Measurements from ENCODE around the gene DMTF1.

The DMTF1 gene

GRCh38 chr7:87188930-87189329 is 36.7 kb downstream of the DMTF1 start:
- Histone ChIP-seq H3K4me3 (ENCODE audit: insufficient read depth in 1 of 2, low read depth in 1 of 2, low read length in 2 of 2) (no peak overlapping the region), H3K4me1 (ENCODE audit: control insufficient read depth, insufficient read depth, low read depth, low read length) (no peaks in the 10 kb centered on the region), H4K91ac (ENCODE audit: low read length) (no peak overlapping the region), H3K4me2 (ENCODE audit: low read length, poor library complexity, severe bottlenecking) (no peak overlapping the region), H3K27me3 (ENCODE audit: control insufficient read depth in 1 of 2, insufficient read depth in 1 of 2, low read length in 2 of 2) (no peaks in the 10 kb centered on the region), H3K14ac (ENCODE audit: low read length in 2 of 2) (no peak overlapping the region), H2BK120ac (ENCODE audit: low read depth, low read length) (no peak overlapping the region), H3K9me3 (ENCODE audit: control insufficient read depth, low read length) (no peaks in the 10 kb centered on the region), H2BK5ac (ENCODE audit: low read depth, low read length, poor library complexity, severe bottlenecking) (no peak overlapping the region), H2BK12ac (ENCODE audit: low read length in 2 of 2) (no peak overlapping the region), H2AK5ac (ENCODE audit: low read length, severe bottlenecking) (no peak overlapping the region), H3K27ac (ENCODE audit: low read length, poor library complexity, severe bottlenecking) (no peak overlapping the region), H2AFZ (ENCODE audit: low read depth, low read length) (no peak overlapping the region), H3K36me3 (ENCODE audit: control insufficient read depth in 1 of 2, insufficient read depth in 2 of 2, low read depth in 1 of 2, low read length in 2 of 2) (peaks cover 16 to 100% of the 10 kb centered on the region in 2 experiments), H4K8ac (ENCODE audit: low read length) (no peak overlapping the region), H3K18ac (ENCODE audit: low read depth in 1 of 2, low read length in 2 of 2) (no peak overlapping the region), H3K9ac (ENCODE audit: low read length) (no peak overlapping the region), H3K79me1 (replicated peaks; ENCODE audit: low read length, poor library complexity, severe bottlenecking) (peaks cover 11% of the 10 kb centered on the region), H2BK15ac (ENCODE audit: low read depth, poor library complexity, severe bottlenecking) (no peak overlapping the region), H3K23ac (ENCODE audit: low read length in 2 of 2) (no peak overlapping the region), H3K4ac (ENCODE audit: low read depth in 1 of 2, low read length in 2 of 2) (no peak overlapping the region)
- no peak for DNase-seq
- 100% methylated on average over 2 of the region's 2 CpGs for WGBS

GRCh38 chr7:87190783-87191182 is 38.5 kb downstream of the DMTF1 start:
- Histone ChIP-seq H3K27me3 (ENCODE audit: control insufficient read depth in 1 of 2, insufficient read depth in 1 of 2, low read length in 2 of 2) (no peaks in the 10 kb centered on the region), H2AK5ac (ENCODE audit: low read length, severe bottlenecking) (no peak overlapping the region), H4K91ac (ENCODE audit: low read length) (no peak overlapping the region), H3K14ac (ENCODE audit: low read length in 2 of 2) (no peak overlapping the region), H4K8ac (ENCODE audit: low read length) (no peak overlapping the region), H3K79me1 (replicated peaks; ENCODE audit: low read length, poor library complexity, severe bottlenecking) (peaks cover 8% of the 10 kb centered on the region), H3K23ac (ENCODE audit: low read length in 2 of 2) (no peak overlapping the region), H3K4me2 (ENCODE audit: low read length, poor library complexity, severe bottlenecking) (no peak overlapping the region), H3K27ac (ENCODE audit: low read length, poor library complexity, severe bottlenecking) (no peak overlapping the region), H3K4me3 (ENCODE audit: insufficient read depth in 1 of 2, low read depth in 1 of 2, low read length in 2 of 2) (no peak overlapping the region), H3K9ac (ENCODE audit: low read length) (no peak overlapping the region), H3K36me3 (ENCODE audit: control insufficient read depth in 1 of 2, insufficient read depth in 2 of 2, low read depth in 1 of 2, low read length in 2 of 2) (peaks cover 10 to 100% of the 10 kb centered on the region in 2 experiments), H3K9me3 (ENCODE audit: control insufficient read depth, low read length) (no peaks in the 10 kb centered on the region), H3K4ac (ENCODE audit: low read depth in 1 of 2, low read length in 2 of 2) (no peak overlapping the region), H2BK15ac (ENCODE audit: low read depth, poor library complexity, severe bottlenecking) (no peak overlapping the region), H3K4me1 (ENCODE audit: control insufficient read depth, insufficient read depth, low read depth, low read length) (no peaks in the 10 kb centered on the region), H2BK120ac (ENCODE audit: low read depth, low read length) (no peak overlapping the region), H2AFZ (ENCODE audit: low read depth, low read length) (no peak overlapping the region), H2BK12ac (ENCODE audit: low read length in 2 of 2) (no peak overlapping the region), H3K18ac (ENCODE audit: low read depth in 1 of 2, low read length in 2 of 2) (no peak overlapping the region), H2BK5ac (ENCODE audit: low read depth, low read length, poor library complexity, severe bottlenecking) (no peak overlapping the region)
- no peak for DNase-seq
- WGBS = 96% methylated on average over 3 of the region's 3 CpGs

GRCh38 chr7:87192784-87193487 is 40.7 kb downstream of the DMTF1 start:
- Histone ChIP-seq H2BK12ac (ENCODE audit: low read length in 2 of 2) (no peak overlapping the region), H3K4ac (ENCODE audit: low read depth in 1 of 2, low read length in 2 of 2) (no peak overlapping the region), H2AK5ac (ENCODE audit: low read length, severe bottlenecking) (no peak overlapping the region), H2BK120ac (ENCODE audit: low read depth, low read length) (no peak overlapping the region), H3K27me3 (ENCODE audit: control insufficient read depth in 1 of 2, insufficient read depth in 1 of 2, low read length in 2 of 2) (no peaks in the 10 kb centered on the region), H2BK15ac (ENCODE audit: low read depth, poor library complexity, severe bottlenecking) (no peak overlapping the region), H3K27ac (ENCODE audit: low read length, poor library complexity, severe bottlenecking) (no peak overlapping the region), H3K36me3 (ENCODE audit: control insufficient read depth in 1 of 2, insufficient read depth in 2 of 2, low read depth in 1 of 2, low read length in 2 of 2) (peaks cover 2 to 100% of the 10 kb centered on the region in 2 experiments), H3K79me1 (replicated peaks; ENCODE audit: low read length, poor library complexity, severe bottlenecking) (peaks cover 3% of the 10 kb centered on the region), H4K91ac (ENCODE audit: low read length) (no peak overlapping the region), H3K4me3 (ENCODE audit: insufficient read depth in 1 of 2, low read depth in 1 of 2, low read length in 2 of 2) (no peak overlapping the region), H3K9me3 (ENCODE audit: control insufficient read depth, low read length) (no peaks in the 10 kb centered on the region), H4K8ac (ENCODE audit: low read length) (no peak overlapping the region), H3K23ac (ENCODE audit: low read length in 2 of 2) (no peak overlapping the region), H2BK5ac (ENCODE audit: low read depth, low read length, poor library complexity, severe bottlenecking) (no peak overlapping the region), H3K18ac (ENCODE audit: low read depth in 1 of 2, low read length in 2 of 2) (no peak overlapping the region), H3K4me1 (ENCODE audit: control insufficient read depth, insufficient read depth, low read depth, low read length) (no peaks in the 10 kb centered on the region), H2AFZ (ENCODE audit: low read depth, low read length) (no peak overlapping the region), H3K14ac (ENCODE audit: low read length in 2 of 2) (no peak overlapping the region), H3K9ac (ENCODE audit: low read length) (no peak overlapping the region), H3K4me2 (ENCODE audit: low read length, poor library complexity, severe bottlenecking) (no peak overlapping the region)
- DNase-seq = no peak
- 86% methylated on average over 5 of the region's 6 CpGs for WGBS

- H3K4me3 ChIP-seq (ENCODE audit: insufficient read depth in 1 of 2, low read depth in 1 of 2, low read length in 2 of 2) = no peak overlapping the region
- no peaks in the 10 kb centered on the region for H3K27me3 ChIP-seq (ENCODE audit: control insufficient read depth in 1 of 2, insufficient read depth in 1 of 2, low read length in 2 of 2)
- no peak overlapping the region for H3K23ac ChIP-seq (ENCODE audit: low read length in 2 of 2)
- H2BK15ac ChIP-seq (ENCODE audit: low read depth, poor library complexity, severe bottlenecking) = no peak overlapping the region
- no peak overlapping the region for H3K4me2 ChIP-seq (ENCODE audit: low read length, poor library complexity, severe bottlenecking)
- H3K9ac ChIP-seq (ENCODE audit: low read length) = no peak overlapping the region
- H3K36me3 ChIP-seq (ENCODE audit: control insufficient read depth in 1 of 2, insufficient read depth in 2 of 2, low read depth in 1 of 2, low read length in 2 of 2) = peaks cover 2 to 100% of the 10 kb centered on the region in 2 experiments
- no peaks in the 10 kb centered on the region for H3K4me1 ChIP-seq (ENCODE audit: control insufficient read depth, insufficient read depth, low read depth, low read length)
- no peak overlapping the region for H2AFZ ChIP-seq (ENCODE audit: low read depth, low read length)
- H3K79me1 ChIP-seq (replicated peaks; ENCODE audit: low read length, poor library complexity, severe bottlenecking) = peaks cover 1% of the 10 kb centered on the region
- H2BK120ac ChIP-seq (ENCODE audit: low read depth, low read length) = no peak overlapping the region
- H4K8ac ChIP-seq (ENCODE audit: low read length) = no peak overlapping the region
- H2AK5ac ChIP-seq (ENCODE audit: low read length, severe bottlenecking) = no peak overlapping the region
- H3K9me3 ChIP-seq (ENCODE audit: control insufficient read depth, low read length) = no peaks in the 10 kb centered on the region
- DNase-seq = no peak
- WGBS = 100% methylated on average over 1 of the region's 1 CpG
- no peak overlapping the region for H3K14ac ChIP-seq (ENCODE audit: low read length in 2 of 2)
- H2BK5ac ChIP-seq (ENCODE audit: low read depth, low read length, poor library complexity, severe bottlenecking) = no peak overlapping the region
- no peak overlapping the region for H3K18ac ChIP-seq (ENCODE audit: low read depth in 1 of 2, low read length in 2 of 2)
- no peak overlapping the region for H2BK12ac ChIP-seq (ENCODE audit: low read length in 2 of 2)
- H4K91ac ChIP-seq (ENCODE audit: low read length) = no peak overlapping the region
- no peak overlapping the region for H3K4ac ChIP-seq (ENCODE audit: low read depth in 1 of 2, low read length in 2 of 2)
- no peak overlapping the region for H3K27ac ChIP-seq (ENCODE audit: low read length, poor library complexity, severe bottlenecking)
Observed at GRCh38 chr7:87193912-87194311, 41.7 kb downstream of the DMTF1 start.

All from mesenchymal stem cell (in vitro differentiated cells and primary cell).